Karpas-422 (cell line): ENCODE results near the gene CARD19. TPM values are rescaled to one million over a fixed set of nuclear protein-coding genes. Genes with fewer than 3 reads are reported as not detected.

Experiments used
- DNase-seq: peaks from one replicate; pipeline ENCODE4 v3.0.0-alpha.2; 2015
- H2AFZ ChIP-seq: fragments of 200-600 bp; sonication (generic); 2 replicates; pipeline ENCODE4 v1.6.1; 2014; ENCODE audit warnings: antibody characterized with exemption, low read length, mixed read lengths
- H3K27ac ChIP-seq: fragments of 200-600 bp; sonication (generic); 2 replicates; pipeline ENCODE4 v1.5.1; 2014; ENCODE audit warnings: mild to moderate bottlenecking, low read length, moderate library complexity
- H3K27me3 ChIP-seq: fragments of 200-600 bp; sonication (generic); 2 replicates; pipeline ENCODE4 v1.6.1; 2014; ENCODE audit warnings: low read length, mixed read lengths
- H3K36me3 ChIP-seq: fragments of 200-600 bp; sonication (generic); 2 replicates; pipeline ENCODE4 v1.6.1; 2014; ENCODE audit warnings: low read length, mixed read lengths; ENCODE audit not compliant: insufficient read depth
- H3K4me1 ChIP-seq: fragments of 200-600 bp; sonication (generic); 2 replicates; pipeline ENCODE4 v1.6.1; 2014; ENCODE audit warnings: mild to moderate bottlenecking, low read length, mixed read lengths
- H3K4me2 ChIP-seq: fragments of 200-600 bp; sonication (generic); 2 replicates; pipeline ENCODE4 v1.6.1; 2014; ENCODE audit warnings: low read length, low read depth, mild to moderate bottlenecking; ENCODE audit not compliant: poor library complexity, severe bottlenecking
- H3K4me3 ChIP-seq: fragments of 200-600 bp; sonication (generic); 2 replicates; pipeline ENCODE4 v1.5.1; 2014; ENCODE audit warnings: mild to moderate bottlenecking, antibody characterized with exemption, low read length, mixed read lengths
- H3K79me2 ChIP-seq: fragments of 200-600 bp; sonication (generic); 2 replicates; pipeline ENCODE4 v1.6.1; 2014; ENCODE audit warnings: mild to moderate bottlenecking, low read length, mixed read lengths
- H3K9ac ChIP-seq: fragments of 200-600 bp; sonication (generic); 2 replicates; pipeline ENCODE4 v1.6.0; 2014; ENCODE audit warnings: low read length
- H3K9me2 ChIP-seq: fragments of 200-600 bp; sonication (generic), shearing (Covaris generic); replicated peaks from 2 replicates; pipeline ENCODE4 v1.6.0; 2014; ENCODE audit warnings: mild to moderate bottlenecking, low read length, moderate library complexity; ENCODE audit not compliant: insufficient read depth
- H3K9me3 ChIP-seq: fragments of 300-700, 200-600 bp; sonication (generic); 2 replicates; pipeline ENCODE4 v1.6.1; 2014; ENCODE audit warnings: low read length, mixed read lengths
- H4K20me1 ChIP-seq: fragments of 200-600 bp; sonication (generic); 2 replicates; pipeline ENCODE4 v1.6.1; 2014; ENCODE audit warnings: mild to moderate bottlenecking, antibody characterized with exemption, low read length, low read depth; ENCODE audit not compliant: insufficient read depth
- total RNA-seq: library from RNA; depleted of rRNA; stranded (reverse); fragments of >200 nt; shearing (Covaris generic); gene quantifications from 2 replicates; pipeline ENCODE4 v1.2.3, GENCODE V29; 2014; ENCODE audit warnings: low replicate concordance

CARD19 gene
- total RNA-seq, 1 experiment from 2014 or later = 5.5 TPM

- Histone ChIP-seq H3K9me3 (no peaks in the 10 kb centered on the region), H3K4me1 (no peaks in the 10 kb centered on the region), H3K4me2 (no peak overlapping the region), H3K4me3 (no peak overlapping the region), H2AFZ (no peak overlapping the region), H4K20me1 (no peaks in the 10 kb centered on the region), H3K9ac (no peak overlapping the region), H3K79me2 (no peaks in the 10 kb centered on the region), H3K36me3 (no peaks in the 10 kb centered on the region), H3K27ac (no peak overlapping the region), H3K9me2 (no peaks in the 10 kb centered on the region), H3K27me3 (no peaks in the 10 kb centered on the region)
- DNase-seq = no peak
Measured at GRCh38 chr9:93081081-93081529, 14.9 kb upstream of the CARD19 start.

GRCh38 chr9:93081931-93082330 lies 14.1 kb upstream of the CARD19 start:
- H2AFZ ChIP-seq = no peak overlapping the region
- H3K9me3 ChIP-seq = no peaks in the 10 kb centered on the region
- no peaks in the 10 kb centered on the region for H3K79me2 ChIP-seq
- H3K9me2 ChIP-seq = no peaks in the 10 kb centered on the region
- no peak overlapping the region for H3K9ac ChIP-seq
- H3K4me1 ChIP-seq = no peaks in the 10 kb centered on the region
- H3K4me2 ChIP-seq = no peak overlapping the region
- no peak overlapping the region for H3K27ac ChIP-seq
- DNase-seq = no peak
- H3K36me3 ChIP-seq = no peaks in the 10 kb centered on the region
- H4K20me1 ChIP-seq = no peaks in the 10 kb centered on the region
- no peak overlapping the region for H3K4me3 ChIP-seq
- H3K27me3 ChIP-seq = no peaks in the 10 kb centered on the region

- Histone ChIP-seq H3K9me2 (no peaks in the 10 kb centered on the region), H3K79me2 (no peaks in the 10 kb centered on the region), H3K4me3 (no peak overlapping the region), H3K36me3 (no peaks in the 10 kb centered on the region), H4K20me1 (no peaks in the 10 kb centered on the region), H3K4me2 (no peak overlapping the region), H2AFZ (no peak overlapping the region), H3K9ac (no peak overlapping the region), H3K4me1 (no peaks in the 10 kb centered on the region), H3K9me3 (no peaks in the 10 kb centered on the region), H3K27me3 (no peaks in the 10 kb centered on the region), H3K27ac (no peak overlapping the region)
- DNase-seq = no peak
Measured at GRCh38 chr9:93082841-93083411, 13.1 kb upstream of the CARD19 start.

GRCh38 chr9:93083592-93084470 lies 12.2 kb upstream of the CARD19 start:
- Histone ChIP-seq H3K4me2 (no peak overlapping the region), H3K9me3 (no peaks in the 10 kb centered on the region), H2AFZ (no peak overlapping the region), H3K9me2 (no peaks in the 10 kb centered on the region), H3K4me1 (no peaks in the 10 kb centered on the region), H3K36me3 (no peaks in the 10 kb centered on the region), H3K79me2 (no peaks in the 10 kb centered on the region), H3K27ac (no peak overlapping the region), H3K4me3 (no peak overlapping the region), H4K20me1 (no peaks in the 10 kb centered on the region), H3K27me3 (no peaks in the 10 kb centered on the region), H3K9ac (no peak overlapping the region)
- no peak for DNase-seq

GRCh38 chr9:93084471-93084881 lies 11.5 kb upstream of the CARD19 start:
- H3K9me2 ChIP-seq = no peaks in the 10 kb centered on the region
- no peaks in the 10 kb centered on the region for H3K27me3 ChIP-seq
- DNase-seq = no peak
- H4K20me1 ChIP-seq = no peaks in the 10 kb centered on the region
- H3K4me2 ChIP-seq = no peak overlapping the region
- no peak overlapping the region for H3K9ac ChIP-seq
- no peak overlapping the region for H2AFZ ChIP-seq
- no peaks in the 10 kb centered on the region for H3K36me3 ChIP-seq
- H3K79me2 ChIP-seq = no peaks in the 10 kb centered on the region
- no peak overlapping the region for H3K4me3 ChIP-seq
- no peaks in the 10 kb centered on the region for H3K9me3 ChIP-seq
- H3K4me1 ChIP-seq = no peaks in the 10 kb centered on the region
- H3K27ac ChIP-seq = no peak overlapping the region

- no peaks in the 10 kb centered on the region for H3K4me1 ChIP-seq
- H3K4me2 ChIP-seq = no peak overlapping the region
- DNase-seq = no peak
- no peaks in the 10 kb centered on the region for H3K9me2 ChIP-seq
- no peaks in the 10 kb centered on the region for H3K79me2 ChIP-seq
- no peaks in the 10 kb centered on the region for H3K36me3 ChIP-seq
- H3K4me3 ChIP-seq = no peak overlapping the region
- no peaks in the 10 kb centered on the region for H3K27me3 ChIP-seq
- no peak overlapping the region for H2AFZ ChIP-seq
- H3K9ac ChIP-seq = no peak overlapping the region
- H4K20me1 ChIP-seq = no peaks in the 10 kb centered on the region
- H3K9me3 ChIP-seq = no peaks in the 10 kb centered on the region
- no peak overlapping the region for H3K27ac ChIP-seq
Measured at GRCh38 chr9:93085676-93086075, 10.3 kb upstream of the CARD19 start.

- Histone ChIP-seq H3K9me3 (no peaks in the 10 kb centered on the region), H3K36me3 (no peaks in the 10 kb centered on the region), H3K79me2 (no peaks in the 10 kb centered on the region), H3K9ac (no peak overlapping the region), H3K27ac (no peak overlapping the region), H3K4me1 (no peaks in the 10 kb centered on the region), H3K4me2 (no peak overlapping the region), H4K20me1 (no peaks in the 10 kb centered on the region), H3K9me2 (no peaks in the 10 kb centered on the region), H3K4me3 (no peak overlapping the region), H3K27me3 (no peaks in the 10 kb centered on the region), H2AFZ (no peak overlapping the region)
- DNase-seq = no peak
Measured at GRCh38 chr9:93086447-93087224, 9.4 kb upstream of the CARD19 start.
